GM19351 (cell line): ENCODE results near the gene KCNK4.
"Not testable (repeated sequence)": the region's sequence is repeated elsewhere in the genome, so short reads cannot be mapped to it uniquely, and the experiment has no call there.

ENCODE experiments used
- ATAC-seq: cut with Tn5 transposase; IDR thresholded peaks from one replicate; pipeline ENCODE4 v1.9.1; 2021; ENCODE audit warnings: mild to moderate bottlenecking, moderate library complexity; ENCODE audit not compliant: unreplicated experiment

The KCNK4 gene

DNA sequence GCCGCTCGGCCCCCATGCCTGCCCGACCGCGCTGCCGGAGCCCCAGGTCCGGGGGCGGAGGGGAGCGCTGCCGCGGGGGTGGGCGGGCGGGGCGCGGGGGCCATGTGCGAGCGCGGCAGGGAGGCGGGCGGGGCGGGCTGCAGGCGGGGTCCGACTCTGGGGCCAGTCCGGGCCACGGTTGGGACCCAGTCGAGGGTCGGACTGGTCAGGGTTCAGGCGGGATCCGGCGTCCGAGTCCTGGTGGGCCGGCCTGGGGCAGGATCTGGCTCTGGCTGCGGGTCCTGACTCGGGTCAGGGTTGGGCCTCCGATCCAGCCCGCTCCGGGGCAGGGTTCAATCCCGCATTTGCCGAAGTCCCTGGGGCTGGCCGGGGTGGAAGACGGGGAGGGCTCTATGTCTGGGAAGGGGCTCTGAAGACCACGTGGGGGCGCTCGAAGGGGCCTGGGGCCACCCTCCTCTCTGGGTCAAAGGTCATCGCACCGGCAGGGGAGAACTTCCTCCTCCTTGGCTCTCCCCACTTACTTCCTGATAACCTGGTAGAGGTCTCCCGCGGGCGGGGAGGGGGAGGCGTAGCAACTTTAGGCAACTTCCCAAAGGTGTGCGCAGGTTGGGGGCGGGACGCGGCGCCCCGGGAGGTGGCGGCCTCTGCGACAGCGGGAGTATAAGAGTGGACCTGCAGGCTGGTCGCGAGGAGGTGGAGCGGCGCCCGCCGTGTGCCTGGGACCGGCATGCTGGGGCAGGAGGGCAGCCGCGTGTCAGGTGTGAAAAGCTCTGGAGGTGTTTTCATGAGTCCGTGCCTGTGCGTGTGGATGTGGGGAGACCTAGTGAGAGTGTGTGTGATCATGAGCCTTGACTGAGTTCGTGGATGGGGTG, 14.8 kb downstream of the KCNK4 start:
- peak; percentile 26 for ATAC-seq

GRCh38 chr11:64306563-64306875, 15.4 kb downstream of the KCNK4 start:
- ATAC-seq, result no peak

GRCh38 chr11:64306876-64307622, 15.9 kb downstream of the KCNK4 start:
- ATAC-seq, result no peak

- not testable (repeated sequence) for ATAC-seq
Measured at GRCh38 chr11:64307795-64308194, 16.7 kb downstream of the KCNK4 start.

DNA sequence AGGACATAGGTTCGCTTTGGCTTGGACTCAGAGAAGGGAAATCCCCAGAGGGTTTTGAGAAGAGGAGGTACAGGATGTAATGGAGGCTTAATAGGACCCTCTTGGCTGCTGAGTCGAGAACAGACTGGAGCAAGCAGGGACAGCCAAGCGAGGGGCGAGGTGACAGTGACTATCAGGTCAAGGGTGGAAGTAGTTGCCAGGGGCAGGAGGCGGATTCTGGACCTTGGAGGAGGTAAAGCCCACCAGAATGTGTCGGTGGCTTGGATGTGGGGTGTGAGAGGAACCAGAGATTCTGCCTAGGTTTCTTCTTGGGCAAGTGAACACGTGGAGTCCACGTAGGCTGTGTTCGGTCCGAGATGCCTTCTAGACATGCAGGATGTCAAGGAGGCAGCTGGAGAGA, 21.8 kb downstream of the KCNK4 start:
- no peak for ATAC-seq

DNA sequence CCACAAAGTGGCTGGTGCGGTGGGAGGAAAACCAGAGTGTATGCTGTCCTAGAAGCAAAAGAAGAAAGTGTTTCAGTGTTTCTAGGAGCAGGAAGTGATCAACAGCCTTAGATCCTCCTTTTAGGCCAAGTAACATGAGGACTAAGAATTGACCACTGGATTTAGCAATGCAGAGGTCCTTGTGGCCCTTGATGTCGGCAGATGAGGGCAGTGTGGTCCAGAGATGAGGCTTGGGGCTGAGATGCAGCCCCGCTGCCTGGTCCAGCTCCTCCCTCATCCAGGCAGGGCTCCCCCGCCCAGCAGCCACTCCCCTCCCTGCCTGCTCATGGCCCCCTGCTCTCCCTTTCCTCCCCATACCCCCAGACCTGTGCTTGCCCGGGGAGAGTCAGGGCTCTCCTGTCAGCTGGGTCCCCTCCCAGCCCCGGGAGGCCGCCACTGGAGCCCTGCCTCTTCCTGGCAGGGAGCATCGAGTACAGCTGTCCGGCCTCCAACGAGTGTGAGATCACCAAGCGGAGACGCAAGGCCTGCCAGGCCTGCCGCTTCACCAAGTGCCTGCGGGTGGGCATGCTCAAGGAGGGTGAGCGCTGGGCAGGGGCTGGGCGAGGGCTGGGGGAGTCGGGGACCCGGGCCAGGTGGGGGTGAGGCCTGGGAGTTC, 22.5 kb downstream of the KCNK4 start:
- no peak for ATAC-seq

DNA sequence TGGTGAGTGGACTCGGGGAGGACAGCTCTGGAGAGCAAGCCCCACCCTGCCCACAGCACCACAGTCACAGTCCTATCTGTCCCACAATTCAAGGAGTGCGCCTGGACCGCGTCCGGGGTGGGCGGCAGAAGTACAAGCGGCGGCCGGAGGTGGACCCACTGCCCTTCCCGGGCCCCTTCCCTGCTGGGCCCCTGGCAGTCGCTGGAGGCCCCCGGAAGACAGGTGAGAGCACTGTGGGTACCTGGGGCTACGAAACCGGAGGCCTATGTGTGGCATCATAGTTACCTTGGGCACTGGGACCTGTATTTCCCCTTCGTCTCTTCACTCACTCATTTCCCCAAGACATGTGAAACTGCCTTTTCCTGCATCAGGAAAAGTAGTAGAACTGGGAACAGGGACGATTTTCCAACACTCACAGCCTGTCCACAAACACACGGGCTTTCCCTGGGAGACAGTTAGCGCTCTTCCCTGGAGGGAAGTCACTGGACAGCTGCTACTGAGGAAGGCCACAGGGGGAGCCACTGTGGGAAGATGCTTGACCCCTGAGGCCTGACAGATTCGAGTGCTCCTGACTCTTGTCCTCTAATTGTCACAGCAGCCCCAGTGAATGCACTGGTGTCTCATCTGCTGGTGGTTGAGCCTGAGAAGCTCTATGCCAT, 23.2 kb downstream of the KCNK4 start:
- ATAC-seq, result no peak

GRCh38 chr11:64314805-64315561, 23.9 kb downstream of the KCNK4 start:
- no peak for ATAC-seq

DNA sequence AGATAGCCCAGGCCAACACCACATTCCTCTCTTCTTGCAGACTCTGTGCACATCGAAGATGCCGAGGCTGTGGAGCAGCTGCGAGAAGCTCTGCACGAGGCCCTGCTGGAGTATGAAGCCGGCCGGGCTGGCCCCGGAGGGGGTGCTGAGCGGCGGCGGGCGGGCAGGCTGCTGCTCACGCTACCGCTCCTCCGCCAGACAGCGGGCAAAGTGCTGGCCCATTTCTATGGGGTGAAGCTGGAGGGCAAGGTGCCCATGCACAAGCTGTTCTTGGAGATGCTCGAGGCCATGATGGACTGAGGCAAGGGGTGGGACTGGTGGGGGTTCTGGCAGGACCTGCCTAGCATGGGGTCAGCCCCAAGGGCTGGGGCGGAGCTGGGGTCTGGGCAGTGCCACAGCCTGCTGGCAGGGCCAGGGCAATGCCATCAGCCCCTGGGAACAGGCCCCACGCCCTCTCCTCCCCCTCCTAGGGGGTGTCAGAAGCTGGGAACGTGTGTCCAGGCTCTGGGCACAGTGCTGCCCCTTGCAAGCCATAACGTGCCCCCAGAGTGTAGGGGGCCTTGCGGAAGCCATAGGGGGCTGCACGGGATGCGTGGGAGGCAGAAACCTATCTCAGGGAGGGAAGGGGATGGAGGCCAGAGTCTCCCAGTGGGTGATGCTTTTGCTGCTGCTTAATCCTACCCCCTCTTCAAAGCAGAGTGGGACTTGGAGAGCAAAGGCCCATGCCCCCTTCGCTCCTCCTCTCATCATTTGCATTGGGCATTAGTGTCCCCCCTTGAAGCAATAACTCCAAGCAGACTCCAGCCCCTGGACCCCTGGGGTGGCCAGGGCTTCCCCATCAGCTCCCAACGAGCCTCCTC, 24.8 kb downstream of the KCNK4 start:
- ATAC-seq, result not testable (repeated sequence)

- ATAC-seq, result no peak
Measured at GRCh38 chr11:64316672-64317324, 25.7 kb downstream of the KCNK4 start.

DNA sequence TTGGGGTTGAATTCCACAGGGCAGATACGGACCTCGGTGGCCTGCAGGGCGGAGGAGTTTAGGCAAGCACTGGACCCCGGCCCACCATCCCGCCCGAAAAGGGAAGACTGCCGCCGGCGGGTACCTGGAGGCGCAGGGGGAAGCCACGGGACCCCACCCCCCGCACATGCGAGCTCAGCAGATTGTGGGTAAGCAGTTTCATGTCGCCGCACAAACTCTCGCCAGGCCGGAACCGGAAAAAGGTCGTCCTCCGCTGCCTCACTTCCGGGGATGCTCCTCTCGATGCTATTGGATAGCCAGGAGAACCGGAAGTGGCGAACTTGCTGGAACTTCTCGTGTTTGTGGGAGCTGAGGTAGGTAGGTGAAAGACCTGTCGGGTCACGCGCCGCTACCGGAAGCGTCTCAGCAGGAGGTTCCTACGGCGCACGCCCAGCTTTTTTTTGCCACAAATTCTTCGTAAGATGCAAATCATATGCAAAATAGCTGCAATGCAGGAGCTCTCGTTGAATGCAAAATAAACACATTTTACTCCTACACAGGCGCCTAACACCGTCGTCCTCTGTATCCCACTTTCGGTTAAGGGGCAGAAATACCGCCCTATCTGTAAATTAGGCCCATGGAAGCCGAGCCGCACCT, 26.3 kb downstream of the KCNK4 start, which contains the start of gene TRMT112:
Gene TRMT112, minus strand, starts transcription at position 235 of the 636 bp plus-strand sequence. Its CDS starts 33 bp downstream, at position 202.
- peak; percentile 74 for ATAC-seq

DNA sequence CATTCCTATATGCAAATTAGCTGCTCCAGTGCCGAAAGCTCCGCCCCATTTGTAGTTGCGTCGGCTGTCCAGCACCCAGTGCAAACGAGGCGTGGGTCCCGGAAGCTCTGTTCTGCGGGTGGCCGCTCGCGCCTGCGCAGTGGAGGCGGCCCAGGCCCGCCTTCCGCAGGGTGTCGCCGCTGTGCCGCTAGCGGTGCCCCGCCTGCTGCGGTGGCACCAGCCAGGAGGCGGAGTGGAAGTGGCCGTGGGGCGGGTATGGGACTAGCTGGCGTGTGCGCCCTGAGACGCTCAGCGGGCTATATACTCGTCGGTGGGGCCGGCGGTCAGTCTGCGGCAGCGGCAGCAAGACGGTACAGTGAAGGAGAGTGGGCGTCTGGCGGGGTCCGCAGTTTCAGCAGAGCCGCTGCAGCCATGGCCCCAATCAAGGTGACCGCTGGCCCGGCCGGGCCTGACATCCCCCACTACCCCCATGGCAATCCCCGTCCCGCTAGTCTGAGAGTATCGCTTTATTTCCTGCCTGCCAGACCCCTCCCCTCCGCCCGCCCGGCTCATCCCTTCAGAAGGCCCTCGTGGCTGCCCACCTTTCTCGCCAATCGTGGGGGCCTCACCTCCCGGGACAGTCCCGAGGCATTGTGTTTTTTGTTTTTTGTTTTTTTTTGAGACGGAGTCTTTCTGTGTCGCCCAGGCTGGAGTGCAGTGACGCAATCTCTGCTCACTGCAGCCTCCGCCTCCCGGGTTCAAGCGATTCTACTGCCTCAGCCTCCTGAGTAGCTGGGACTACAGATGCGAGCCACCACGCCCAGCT, 27.1 kb downstream of the KCNK4 start, which contains the start of gene PRDX5:
Gene PRDX5, plus strand, starts transcription at position 161 of the 805 bp plus-strand sequence. Its CDS starts 95 bp downstream, at position 256.
- ATAC-seq, result peak; percentile 77

GRCh38 chr11:64318766-64319761, 28.0 kb downstream of the KCNK4 start:
- ATAC-seq, result no peak

DNA sequence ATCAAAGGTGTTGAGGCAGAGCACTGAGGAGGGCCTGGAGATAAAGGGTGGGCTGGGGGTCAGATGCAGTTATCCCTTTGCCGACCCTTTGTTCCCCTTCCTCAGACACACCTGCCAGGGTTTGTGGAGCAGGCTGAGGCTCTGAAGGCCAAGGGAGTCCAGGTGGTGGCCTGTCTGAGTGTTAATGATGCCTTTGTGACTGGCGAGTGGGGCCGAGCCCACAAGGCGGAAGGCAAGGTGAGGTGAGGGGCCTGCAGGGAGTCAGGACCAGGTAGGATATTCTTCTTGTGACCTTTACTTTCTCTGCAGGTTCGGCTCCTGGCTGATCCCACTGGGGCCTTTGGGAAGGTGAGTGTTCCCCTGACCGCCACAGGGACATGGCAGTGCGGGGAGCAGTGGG, 29.5 kb downstream of the KCNK4 start:
- ATAC-seq, result no peak

- ATAC-seq, result no peak
Measured at GRCh38 chr11:64321026-64321425, 29.9 kb downstream of the KCNK4 start.

GRCh38 chr11:64321533-64321932, 30.4 kb downstream of the KCNK4 start:
- no peak for ATAC-seq
